Measurements from ENCODE around the gene HYAL3.
"Not testable (repeated sequence)": the region's sequence is repeated elsewhere in the genome, so short reads cannot be mapped to it uniquely, and the experiment has no call there.

The HYAL3 gene

GRCh38 chr3:50264383-50264963, 34.7 kb downstream of the HYAL3 start:
- DNase-seq (ENCODE audit: low read depth, low spot score): peak; percentile 99
- peak overlapping the region; percentile 1 for H3K4me3 ChIP-seq (ENCODE audit: insufficient read length, low read depth)
- no peaks in the 10 kb centered on the region for H3K9me3 ChIP-seq (ENCODE audit: insufficient read depth, low read length)
- H3K36me3 ChIP-seq (ENCODE audit: insufficient read depth, insufficient read length, low read length): peaks cover 6% of the 10 kb centered on the region
- no peak for TF ChIP-seq SUZ12 (IDR thresholded peaks at IDR 0.05; ENCODE audit: extremely low read depth, insufficient read depth, insufficient read length)
- no peak for TF ChIP-seq ZNF274 (IDR thresholded peaks at IDR 0.05; ENCODE audit: low read depth, low read length)
- no peak for TF ChIP-seq YY1 (IDR thresholded peaks at IDR 0.05; ENCODE audit: insufficient read depth, insufficient read length)
- peaks cover 64% of the 10 kb centered on the region for H3K4me1 ChIP-seq (ENCODE audit: insufficient read depth, insufficient read length)
- peak overlapping the region; percentile 92 for H3K9ac ChIP-seq (ENCODE audit: insufficient read length, low read depth)
- H3K27me3 ChIP-seq (ENCODE audit: insufficient read depth, insufficient read length): no peaks in the 10 kb centered on the region

DNA sequence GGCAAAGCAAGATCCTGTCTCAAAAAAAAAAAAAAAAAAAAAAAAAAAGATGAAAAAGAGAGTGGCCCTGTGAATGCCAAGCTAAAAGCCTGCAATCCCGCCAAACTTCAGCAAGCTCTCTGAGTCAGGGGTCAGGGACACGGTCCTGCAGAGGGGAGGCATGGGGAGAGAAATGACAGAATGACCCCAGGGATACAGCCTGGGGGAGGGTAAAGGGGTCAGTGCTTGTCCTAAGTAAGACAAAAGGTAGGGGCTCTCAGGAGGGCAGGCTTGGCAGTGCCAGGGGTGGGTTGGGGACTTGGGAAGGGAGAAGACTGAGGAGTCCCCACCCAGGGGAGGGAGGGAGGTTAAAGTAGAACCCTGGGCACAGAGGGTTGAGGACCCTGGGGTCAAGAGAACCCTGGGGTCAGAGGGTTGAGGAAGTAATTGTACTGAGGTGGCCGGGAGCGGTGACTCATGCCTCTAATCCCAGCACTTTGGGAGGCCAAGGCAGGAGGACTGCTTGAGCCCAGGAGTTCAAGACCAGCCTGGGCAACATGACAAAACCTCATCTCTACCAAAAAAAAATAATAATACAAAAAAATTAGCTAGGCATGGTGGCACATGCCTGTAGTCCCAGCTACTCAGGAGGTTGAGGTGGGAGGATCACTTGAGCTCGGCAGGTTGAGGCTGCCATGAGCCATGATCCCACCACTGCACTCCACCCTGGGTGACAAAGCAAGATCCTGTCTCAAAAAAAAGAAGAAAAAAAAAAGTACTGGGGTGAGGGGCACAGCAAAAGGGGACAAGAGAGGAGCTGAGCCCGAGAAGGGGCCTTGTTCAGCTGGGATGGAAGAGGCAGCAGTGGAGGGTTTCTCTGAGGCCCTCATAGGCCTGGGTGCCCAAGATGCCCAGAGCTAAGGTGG, 35.5 kb downstream of the HYAL3 start:
- no peaks in the 10 kb centered on the region for H3K9me3 ChIP-seq (ENCODE audit: insufficient read depth, low read length)
- peaks cover 13% of the 10 kb centered on the region for H3K36me3 ChIP-seq (ENCODE audit: insufficient read depth, insufficient read length, low read length)
- no peaks in the 10 kb centered on the region for H3K27me3 ChIP-seq (ENCODE audit: insufficient read depth, insufficient read length)
- H3K9ac ChIP-seq (ENCODE audit: insufficient read length, low read depth): peak overlapping the region; percentile 92
- peaks cover 67% of the 10 kb centered on the region for H3K4me1 ChIP-seq (ENCODE audit: insufficient read depth, insufficient read length)
- DNase-seq (ENCODE audit: low read depth, low spot score): no peak
- H3K4me3 ChIP-seq (ENCODE audit: insufficient read length, low read depth): peak overlapping the region; percentile 1
- TF ChIP-seq YY1 (IDR thresholded peaks at IDR 0.05; ENCODE audit: insufficient read depth, insufficient read length) (no peak), ZNF274 (IDR thresholded peaks at IDR 0.05; ENCODE audit: low read depth, low read length) (no peak), SUZ12 (IDR thresholded peaks at IDR 0.05; ENCODE audit: extremely low read depth, insufficient read depth, insufficient read length) (no peak)

- Histone ChIP-seq H3K9me3 (ENCODE audit: insufficient read depth, low read length) (no peaks in the 10 kb centered on the region), H3K36me3 (ENCODE audit: insufficient read depth, insufficient read length, low read length) (peaks cover 22% of the 10 kb centered on the region), H3K9ac (ENCODE audit: insufficient read length, low read depth) (peak overlapping the region; percentile 34), H3K4me3 (ENCODE audit: insufficient read length, low read depth) (no peak overlapping the region), H3K4me1 (ENCODE audit: insufficient read depth, insufficient read length) (peaks cover 63% of the 10 kb centered on the region), H3K27me3 (ENCODE audit: insufficient read depth, insufficient read length) (no peaks in the 10 kb centered on the region)
- TF ChIP-seq ZNF274 (IDR thresholded peaks at IDR 0.05; ENCODE audit: low read depth, low read length) (no peak), SUZ12 (IDR thresholded peaks at IDR 0.05; ENCODE audit: extremely low read depth, insufficient read depth, insufficient read length) (no peak), YY1 (IDR thresholded peaks at IDR 0.05; ENCODE audit: insufficient read depth, insufficient read length) (no peak)
- no peak for DNase-seq (ENCODE audit: low read depth, low spot score)
Measured at GRCh38 chr3:50262778-50263177, 36.4 kb downstream of the HYAL3 start.

- H3K4me3 ChIP-seq (ENCODE audit: insufficient read length, low read depth); H3K27me3 ChIP-seq (ENCODE audit: insufficient read depth, insufficient read length); H3K9me3 ChIP-seq (ENCODE audit: insufficient read depth, low read length); DNase-seq (ENCODE audit: low read depth, low spot score): not testable (repeated sequence)
- peaks cover 28% of the 10 kb centered on the region for H3K36me3 ChIP-seq (ENCODE audit: insufficient read depth, insufficient read length, low read length)
- H3K9ac ChIP-seq (ENCODE audit: insufficient read length, low read depth): peak overlapping the region; percentile 34
- peaks cover 61% of the 10 kb centered on the region for H3K4me1 ChIP-seq (ENCODE audit: insufficient read depth, insufficient read length)
Measured at GRCh38 chr3:50262200-50262599, 37.0 kb downstream of the HYAL3 start.

DNA sequence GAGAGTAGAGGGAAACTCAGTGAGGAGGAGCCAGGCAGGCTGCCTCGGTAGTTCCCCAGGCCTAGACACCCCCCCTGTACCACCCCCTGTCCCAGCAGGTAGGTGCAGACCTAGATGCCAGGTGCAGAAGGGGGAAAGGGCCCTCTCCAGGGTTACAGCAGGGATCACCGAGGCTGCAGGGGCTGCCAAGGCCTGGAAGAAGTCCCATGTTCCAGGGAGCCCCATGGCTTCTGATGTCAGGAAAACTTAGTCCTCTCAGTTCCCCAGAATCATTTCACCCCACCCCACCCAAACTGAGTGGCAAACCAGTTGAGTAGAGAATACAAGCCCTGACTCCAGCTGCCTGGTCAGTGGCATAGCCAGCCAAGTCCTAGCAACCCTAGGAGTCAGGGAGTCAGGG, 37.7 kb downstream of the HYAL3 start:
- TF ChIP-seq ZNF274 (IDR thresholded peaks at IDR 0.05; ENCODE audit: low read depth, low read length): no peak

DNA sequence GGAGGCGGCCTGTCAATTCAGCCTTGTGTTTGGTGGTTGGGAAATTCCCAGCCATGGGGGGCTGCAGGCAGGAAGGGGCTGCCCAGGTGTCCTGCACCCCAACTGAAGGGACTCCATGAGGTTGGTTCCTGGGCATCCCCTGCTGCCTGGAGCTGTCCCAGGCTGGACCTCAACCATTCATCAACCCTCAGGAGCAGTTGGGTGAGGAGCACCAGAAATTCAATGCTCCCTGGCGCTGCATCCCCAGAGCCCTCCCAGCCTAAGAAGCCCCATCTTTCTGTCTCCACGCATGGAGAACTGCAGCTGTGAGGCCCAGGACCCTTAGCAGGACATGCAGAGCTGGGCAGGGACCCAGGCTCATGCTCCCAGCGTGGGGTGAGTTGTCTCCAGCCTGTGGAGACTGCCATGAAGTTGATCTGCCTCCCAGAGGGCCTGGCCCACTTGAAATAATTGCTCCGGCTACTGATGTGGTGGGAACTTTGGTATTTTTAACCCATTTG, 38.2 kb downstream of the HYAL3 start:
- Histone ChIP-seq H3K9me3 (ENCODE audit: insufficient read depth, low read length) (no peaks in the 10 kb centered on the region), H3K36me3 (ENCODE audit: insufficient read depth, insufficient read length, low read length) (peaks cover 40% of the 10 kb centered on the region), H3K9ac (ENCODE audit: insufficient read length, low read depth) (peak overlapping the region; percentile 94), H3K4me3 (ENCODE audit: insufficient read length, low read depth) (peak overlapping the region; percentile 45), H3K4me1 (ENCODE audit: insufficient read depth, insufficient read length) (peaks cover 55% of the 10 kb centered on the region), H3K27me3 (ENCODE audit: insufficient read depth, insufficient read length) (no peaks in the 10 kb centered on the region)
- no peak for DNase-seq (ENCODE audit: low read depth, low spot score)
- TF ChIP-seq YY1 (IDR thresholded peaks at IDR 0.05; ENCODE audit: insufficient read depth, insufficient read length) (no peak), ZNF274 (IDR thresholded peaks at IDR 0.05; ENCODE audit: low read depth, low read length) (no peak), SUZ12 (IDR thresholded peaks at IDR 0.05; ENCODE audit: extremely low read depth, insufficient read depth, insufficient read length) (no peak)

More for the DNA sequence above, 37.7 kb downstream of the HYAL3 start:
- H3K27me3 ChIP-seq (ENCODE audit: insufficient read depth, insufficient read length): no peaks in the 10 kb centered on the region
- no peak overlapping the region for H3K4me3 ChIP-seq (ENCODE audit: insufficient read length, low read depth)
- DNase-seq (ENCODE audit: low read depth, low spot score): no peak
- H3K9ac ChIP-seq (ENCODE audit: insufficient read length, low read depth): peak overlapping the region; percentile 94
- H3K9me3 ChIP-seq (ENCODE audit: insufficient read depth, low read length): no peaks in the 10 kb centered on the region
- peaks cover 61% of the 10 kb centered on the region for H3K4me1 ChIP-seq (ENCODE audit: insufficient read depth, insufficient read length)
- peaks cover 35% of the 10 kb centered on the region for H3K36me3 ChIP-seq (ENCODE audit: insufficient read depth, insufficient read length, low read length)
